Calu3 (cell line): Measurements from ENCODE around the gene KREMEN2. TPM values are rescaled to one million over a fixed set of nuclear protein-coding genes. Genes with fewer than 3 reads are reported as not detected.
A peak's percentile ranks its signal among the peaks of the same experiment; 100 is the strongest.

ENCODE experiments used
- BruUV-seq: library from RNA; stranded (reverse); fragments of 400-500 nt; replicated peaks from 2 replicates; lab custom pipeline; 2021; lab: Mats Ljungman, UMichigan
- CTCF ChIA-PET: fragments of 300-600 bp; sonication (Branson Sonifier 250); formaldehyde crosslinking; loops from one replicate; lab custom pipeline; 2022; ENCODE audit warnings: antibody characterized with exemption; lab: Charles Lee
- DNase-seq: peaks from one replicate; pipeline ENCODE4 v3.0.0; 2022
- H3K27ac Mint-ChIP-seq: one replicate; pipeline ENCODE4 v1.8.0; 2022; ENCODE audit warnings: mixed read lengths; ENCODE audit not compliant: unreplicated experiment
- H3K27me3 Mint-ChIP-seq: one replicate; pipeline ENCODE4 v1.8.0; 2022; ENCODE audit warnings: mixed read lengths; ENCODE audit not compliant: unreplicated experiment
- H3K36me3 Mint-ChIP-seq: one replicate; pipeline ENCODE4 v1.8.0; 2022; ENCODE audit warnings: mild to moderate bottlenecking, moderate library complexity, mixed read lengths; ENCODE audit not compliant: insufficient read depth, unreplicated experiment
- H3K4me1 Mint-ChIP-seq: one replicate; pipeline ENCODE4 v1.8.0; 2022; ENCODE audit warnings: mild to moderate bottlenecking, low read depth, mixed read lengths; ENCODE audit not compliant: unreplicated experiment
- H3K4me3 Mint-ChIP-seq: one replicate; pipeline ENCODE4 v1.8.0; 2022; ENCODE audit warnings: mild to moderate bottlenecking, low read depth, moderate library complexity, mixed read lengths; ENCODE audit not compliant: unreplicated experiment
- H3K9me3 Mint-ChIP-seq: one replicate; pipeline ENCODE4 v1.8.0; 2022; ENCODE audit warnings: low read depth, mixed read lengths; ENCODE audit not compliant: unreplicated experiment
- CTCF ChIP-seq: fragments of 200-600 bp; IDR thresholded peaks from one replicate; pipeline ENCODE4 v1.8.0; 2022; ENCODE audit warnings: antibody characterized with exemption; ENCODE audit not compliant: unreplicated experiment
- intact Hi-C: fragments of 100-400 bp; cut with micrococcal nuclease; formaldehyde crosslinking; loops from one replicate; pipeline ENCODE4 v1.10.0; 2022; ENCODE audit not compliant: unreplicated experiment
- total RNA-seq: library from RNA; stranded (reverse); gene quantifications from 2 replicates; pipeline ENCODE4 v1.2.3, GENCODE V29; 2022

KREMEN2 gene
- total RNA-seq, 1 experiment from 2014 or later = not detected

- no TSS peak for BruUV-seq
- Mint-ChIP-seq H3K27me3 (no peaks in the 10 kb centered on the region), H3K4me1 (peaks cover 40% of the 10 kb centered on the region), H3K9me3 (no peaks in the 10 kb centered on the region), H3K4me3 (peak overlapping the region; percentile 88), H3K27ac (peak overlapping the region; percentile 61), H3K36me3 (peaks cover 37% of the 10 kb centered on the region)
- CTCF ChIA-PET = interaction anchor here (1.9 to 2.1 kb wide), 2 partner anchors 11 kb away, joined by 8 to 10 read pairs; no protein-coding TSS in a partner anchor
- intact Hi-C loops = no loop called here
- TF ChIP-seq CTCF = no peak
- no peak for DNase-seq
Measured at GRCh38 chr16:2981177-2981898, 17.3 kb downstream of the KREMEN2 start.

DNA sequence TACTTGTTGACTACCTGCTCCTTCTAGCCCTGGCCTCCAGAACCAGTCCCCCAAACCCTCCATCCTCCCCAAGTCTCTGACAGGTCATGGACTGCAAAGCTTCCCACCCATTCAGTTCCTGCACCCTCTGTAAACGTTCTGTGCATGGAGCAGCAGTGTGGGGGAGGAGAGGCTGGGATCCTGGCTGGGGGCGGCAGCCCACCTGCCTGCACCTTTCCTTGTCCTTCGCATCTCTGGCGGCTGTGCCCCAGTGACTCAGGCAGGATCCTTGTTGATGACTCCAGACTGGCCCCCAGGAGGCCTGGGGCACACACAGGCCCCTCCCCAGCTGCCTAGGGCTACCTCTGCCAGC lies 17.8 kb downstream of the KREMEN2 start:
- Mint-ChIP-seq H3K27me3 (no peaks in the 10 kb centered on the region), H3K4me3 (peak overlapping the region; percentile 88), H3K9me3 (no peaks in the 10 kb centered on the region), H3K36me3 (peaks cover 37% of the 10 kb centered on the region), H3K4me1 (peaks cover 40% of the 10 kb centered on the region), H3K27ac (peak overlapping the region; percentile 61)
- no TSS peak for BruUV-seq
- TF ChIP-seq CTCF = no peak
- DNase-seq = no peak
- intact Hi-C loops = no loop called here
- CTCF ChIA-PET = interaction anchor here (2.1 kb wide), 1 partner anchor 12 kb away, joined by 10 read pairs; no protein-coding TSS in a partner anchor

- intact Hi-C loops = no loop called here
- H3K27ac Mint-ChIP-seq = no peak overlapping the region
- H3K4me1 Mint-ChIP-seq = peaks cover 34% of the 10 kb centered on the region
- DNase-seq = no peak
- H3K4me3 Mint-ChIP-seq = no peak overlapping the region
- no TSS peak for BruUV-seq
- TF ChIP-seq CTCF = no peak
- no peaks in the 10 kb centered on the region for H3K9me3 Mint-ChIP-seq
- H3K36me3 Mint-ChIP-seq = peaks cover 37% of the 10 kb centered on the region
- H3K27me3 Mint-ChIP-seq = no peaks in the 10 kb centered on the region
- CTCF ChIA-PET = interaction anchor here (0.7 to 2.1 kb wide), 2 partner anchors 12 to 149 kb away, joined by 9 to 10 read pairs; no protein-coding TSS in a partner anchor
Measured at GRCh38 chr16:2982402-2982801, 18.3 kb downstream of the KREMEN2 start.

DNA sequence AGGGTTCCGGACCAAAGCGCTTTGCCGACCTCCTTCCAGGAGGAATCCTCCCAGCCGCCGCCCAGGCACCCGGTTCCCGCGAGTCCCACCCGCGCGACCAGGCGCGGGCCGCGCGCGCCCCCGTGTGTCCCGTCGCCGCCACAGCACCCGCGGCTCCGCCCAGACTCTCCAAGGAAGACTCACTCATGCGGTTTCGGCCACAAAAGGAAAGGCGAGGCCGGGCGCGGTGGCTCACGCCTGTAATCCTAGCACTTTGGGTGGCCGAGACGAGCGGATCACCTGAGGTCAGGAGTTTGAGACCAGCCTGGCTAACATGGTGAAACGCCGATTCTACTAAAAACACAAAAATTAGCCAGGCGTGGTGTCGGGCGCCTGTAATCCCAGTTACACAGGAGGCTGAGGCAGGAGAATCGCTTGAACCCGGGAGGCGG lies 19.6 kb downstream of the KREMEN2 start:
- H3K9me3 Mint-ChIP-seq = no peaks in the 10 kb centered on the region
- H3K36me3 Mint-ChIP-seq = peaks cover 37% of the 10 kb centered on the region
- peak overlapping the region; percentile 61 for H3K27ac Mint-ChIP-seq
- TF ChIP-seq CTCF = peak; percentile 97
- peak overlapping the region; percentile 67 for H3K4me3 Mint-ChIP-seq
- BruUV-seq = no TSS peak
- intact Hi-C loops = no loop called here
- H3K4me1 Mint-ChIP-seq = peaks cover 26% of the 10 kb centered on the region
- DNase-seq = peak; percentile 89
- no peaks in the 10 kb centered on the region for H3K27me3 Mint-ChIP-seq
- CTCF ChIA-PET = interaction anchor here (0.6 to 2.1 kb wide), 2 partner anchors 14 to 409 kb away, joined by 3 to 10 read pairs; no protein-coding TSS in a partner anchor
